GM12872 (cell line): ENCODE measurements around the gene ERV3-1.

Experiments used
- TF ChIP-seq, protein P1 (sequence below): IDR thresholded peaks from 3 replicates; pipeline ENCODE4 v1.5.1; 2011; ENCODE audit warnings: low read depth, mild to moderate bottlenecking, low read length, moderate library complexity; ENCODE audit not compliant: insufficient read depth

ERV3-1 gene

DNA sequence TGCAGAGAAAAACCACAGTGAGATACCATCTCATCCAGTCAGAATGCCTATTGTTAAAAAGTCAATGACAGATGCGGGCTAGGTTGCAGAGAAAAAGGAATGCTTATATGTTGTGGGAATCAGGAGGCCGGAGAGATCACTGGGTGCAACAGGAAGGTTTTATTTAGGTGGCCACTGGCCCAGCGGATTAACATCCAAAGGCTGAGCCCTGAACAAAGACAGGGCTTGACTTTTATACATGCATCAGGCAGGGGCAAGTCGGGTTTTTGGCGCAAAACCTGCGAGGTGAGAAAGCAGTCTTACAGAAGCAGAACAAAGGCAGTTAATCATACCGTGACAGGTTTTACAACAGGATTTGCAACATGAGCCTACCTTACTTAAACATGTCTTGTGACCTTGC, 16.3 kb downstream of the ERV3-1 start:
- TF ChIP-seq, protein P1, sequence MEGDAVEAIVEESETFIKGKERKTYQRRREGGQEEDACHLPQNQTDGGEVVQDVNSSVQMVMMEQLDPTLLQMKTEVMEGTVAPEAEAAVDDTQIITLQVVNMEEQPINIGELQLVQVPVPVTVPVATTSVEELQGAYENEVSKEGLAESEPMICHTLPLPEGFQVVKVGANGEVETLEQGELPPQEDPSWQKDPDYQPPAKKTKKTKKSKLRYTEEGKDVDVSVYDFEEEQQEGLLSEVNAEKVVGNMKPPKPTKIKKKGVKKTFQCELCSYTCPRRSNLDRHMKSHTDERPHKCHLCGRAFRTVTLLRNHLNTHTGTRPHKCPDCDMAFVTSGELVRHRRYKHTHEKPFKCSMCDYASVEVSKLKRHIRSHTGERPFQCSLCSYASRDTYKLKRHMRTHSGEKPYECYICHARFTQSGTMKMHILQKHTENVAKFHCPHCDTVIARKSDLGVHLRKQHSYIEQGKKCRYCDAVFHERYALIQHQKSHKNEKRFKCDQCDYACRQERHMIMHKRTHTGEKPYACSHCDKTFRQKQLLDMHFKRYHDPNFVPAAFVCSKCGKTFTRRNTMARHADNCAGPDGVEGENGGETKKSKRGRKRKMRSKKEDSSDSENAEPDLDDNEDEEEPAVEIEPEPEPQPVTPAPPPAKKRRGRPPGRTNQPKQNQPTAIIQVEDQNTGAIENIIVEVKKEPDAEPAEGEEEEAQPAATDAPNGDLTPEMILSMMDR = no peak

DNA sequence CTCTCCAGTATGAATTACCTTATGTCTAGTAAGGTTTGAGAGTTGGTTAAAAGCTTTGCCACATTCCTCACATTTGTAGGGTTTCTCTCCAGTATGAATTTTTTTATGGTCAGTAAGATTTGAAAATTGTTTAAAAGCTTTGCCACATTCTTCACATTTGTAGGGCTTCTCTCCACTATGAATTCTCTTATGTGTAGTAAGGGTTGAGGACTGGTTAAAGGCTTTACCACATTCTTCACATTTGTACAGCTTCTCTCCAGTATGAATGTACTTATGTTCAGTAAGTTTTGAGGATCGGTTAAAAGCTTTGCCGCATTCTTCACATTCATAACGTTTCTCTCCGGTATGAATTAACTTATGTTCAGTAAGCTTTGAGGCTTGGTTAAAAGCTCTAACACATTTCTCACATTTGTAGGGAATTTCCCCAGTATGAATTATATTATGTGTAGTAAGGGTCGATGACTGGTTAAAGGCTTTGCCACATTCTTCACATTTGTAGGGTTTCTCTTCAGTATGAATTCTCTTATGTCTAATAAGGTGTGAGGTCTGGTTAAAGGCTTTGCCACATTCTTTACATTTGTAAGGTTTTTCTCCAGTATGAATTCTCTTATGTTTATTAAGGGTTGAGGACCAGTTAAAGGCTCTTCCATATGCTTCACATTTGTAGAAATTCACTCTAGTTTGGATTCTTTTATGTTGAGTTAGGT, 27.8 kb downstream of the ERV3-1 start:
- TF ChIP-seq, protein P1 = no peak

DNA sequence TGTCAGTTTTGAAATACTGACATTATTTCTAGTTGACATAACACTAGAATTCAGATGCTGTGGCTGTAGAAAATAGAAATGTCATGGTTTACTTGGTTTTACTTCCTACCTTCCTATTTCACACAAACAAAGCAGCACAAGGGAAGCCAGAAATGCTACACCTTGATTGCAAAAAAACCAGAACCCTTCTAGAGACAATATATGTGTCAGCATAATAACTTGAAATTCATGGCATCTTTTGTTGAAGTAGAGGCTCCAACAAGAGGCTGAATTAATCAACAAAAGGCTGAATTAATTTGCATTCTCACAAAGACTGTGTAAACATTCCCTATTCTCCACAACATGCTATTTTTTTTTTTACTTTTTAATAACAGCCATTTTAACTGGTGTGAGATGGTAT, 40.9 kb downstream of the ERV3-1 start:
- TF ChIP-seq, protein P1 = no peak

- TF ChIP-seq, protein P1 = no peak
Observed at GRCh38 chr7:64959072-64959747, 47.3 kb downstream of the ERV3-1 start.

DNA sequence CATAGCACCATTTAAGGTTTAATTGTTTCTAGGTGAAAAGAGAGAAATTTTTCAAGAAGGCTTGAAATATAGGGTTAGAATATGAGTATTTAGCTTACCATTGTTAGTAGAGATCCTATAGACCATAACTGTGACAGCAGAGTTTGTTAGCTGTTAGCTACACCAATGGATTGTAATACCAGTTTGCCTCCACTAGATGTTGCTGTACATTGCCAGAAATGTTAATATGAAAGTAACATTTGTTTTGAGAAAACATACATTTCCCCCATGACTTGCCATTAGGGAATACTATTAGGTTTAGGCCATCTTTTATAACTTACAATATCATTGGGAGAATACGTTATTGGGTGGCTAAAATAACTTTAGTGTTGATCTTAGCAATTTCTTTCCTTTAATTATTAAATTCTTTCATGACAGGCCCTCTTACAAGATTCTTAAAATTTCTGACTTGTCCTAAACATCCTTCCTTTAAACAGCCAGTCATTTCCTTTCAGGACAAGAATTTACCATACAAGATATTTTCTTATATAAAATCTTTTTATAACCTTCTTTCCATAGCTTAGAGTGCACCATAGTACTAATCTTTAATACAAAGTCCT, 55.1 kb downstream of the ERV3-1 start:
- TF ChIP-seq, protein P1 = peak; percentile 70

DNA sequence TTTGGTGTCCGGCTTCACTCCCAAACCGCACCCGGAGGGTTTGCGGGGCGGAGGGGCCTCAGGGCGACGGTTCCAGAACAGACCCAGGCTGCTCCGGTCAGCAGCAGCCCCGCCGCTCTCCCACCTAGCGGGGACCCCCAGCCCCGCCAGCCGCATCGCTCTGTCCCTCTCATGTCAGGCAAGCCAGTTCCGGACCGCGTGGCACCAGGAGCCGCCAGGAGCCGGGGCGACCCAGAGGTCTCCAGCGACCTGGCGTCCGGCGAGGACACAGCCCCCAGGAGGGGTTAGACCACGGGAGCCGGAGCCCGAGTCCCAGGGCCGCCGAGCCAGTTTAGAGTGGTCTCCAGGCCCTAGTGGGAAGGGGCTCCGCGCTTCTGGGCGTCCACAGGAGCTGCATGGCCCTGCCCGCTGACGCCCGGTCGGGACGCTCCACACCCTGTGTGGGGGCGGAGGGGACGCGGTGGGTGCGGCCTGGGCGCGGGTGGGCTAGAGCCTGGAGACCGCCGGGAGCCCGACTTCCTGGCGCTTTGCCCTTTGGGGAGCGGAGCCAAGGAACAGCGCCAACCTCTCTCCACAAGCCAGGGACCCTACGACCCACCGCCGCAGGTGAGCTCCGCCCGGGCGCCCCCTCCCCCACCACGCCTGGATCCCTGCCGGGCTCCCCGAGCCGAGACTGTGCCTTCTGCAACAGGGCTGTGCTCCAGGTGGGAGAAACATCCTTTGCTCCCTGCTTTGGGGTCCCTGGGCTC, 59.1 kb downstream of the ERV3-1 start:
- TF ChIP-seq, protein P1 = no peak

- TF ChIP-seq, protein P1 = 0 out of 3 replicates have a peak, but pooled peaks have one; percentile 5
Observed at GRCh38 chr7:64946772-64947171, 59.7 kb downstream of the ERV3-1 start.
